WTC11 (cell line): ENCODE results near the gene ADGRL3. TPM values are rescaled to one million over a fixed set of nuclear protein-coding genes. Genes with fewer than 3 reads are reported as not detected.

Experiments used
- ATAC-seq: fragments of 200-7000 bp; cut with Tn5 transposase; 2 replicates; pipeline ENCODE4 v1.10.0; 2021; ENCODE audit warnings: mild to moderate bottlenecking, moderate library complexity
- CTCF ChIA-PET: fragments of 300-600 bp; sonication (Branson Sonifier 250); formaldehyde crosslinking; loops from one replicate; lab custom pipeline; 2021; ENCODE audit warnings: antibody characterized with exemption; lab: Charles Lee
- POLR2A ChIA-PET: fragments of 350-600 bp; sonication (Branson Sonifier 250); formaldehyde crosslinking; loops from one replicate; lab custom pipeline; 2021; ENCODE audit warnings: antibody characterized with exemption; lab: Charles Lee
- DNase-seq: peaks from one replicate; pipeline ENCODE4 v3.0.0; 2021; ENCODE audit warnings: low spot score
- H3K27ac Mint-ChIP-seq: 2 replicates; pipeline ENCODE4 v1.8.0; 2021; ENCODE audit warnings: mixed read lengths
- H3K27me3 Mint-ChIP-seq: 2 replicates; pipeline ENCODE4 v1.8.0; 2021; ENCODE audit warnings: low read depth, mild to moderate bottlenecking, moderate library complexity, mixed read lengths
- H3K36me3 Mint-ChIP-seq: 2 replicates; pipeline ENCODE4 v1.8.0; 2021; ENCODE audit warnings: mixed read lengths
- H3K4me1 Mint-ChIP-seq: 2 replicates; pipeline ENCODE4 v1.8.0; 2022; ENCODE audit warnings: mixed read lengths
- H3K4me3 Mint-ChIP-seq: 2 replicates; pipeline ENCODE4 v1.8.0; 2021; ENCODE audit warnings: mild to moderate bottlenecking, moderate library complexity, mixed read lengths
- H3K9me3 Mint-ChIP-seq: 2 replicates; pipeline ENCODE4 v1.8.0; 2021; ENCODE audit warnings: mixed read lengths
- ATF1 ChIP-seq: sonication (generic); formaldehyde crosslinking; IDR thresholded peaks from 2 replicates; pipeline ENCODE4 v1.8.1; 2023; ENCODE audit warnings: mild to moderate bottlenecking, moderate library complexity, missing genetic modification reagents
- CREB1 ChIP-seq: sonication (generic); formaldehyde crosslinking; IDR thresholded peaks from 2 replicates; pipeline ENCODE4 v1.8.0; 2023; ENCODE audit warnings: mild to moderate bottlenecking, missing genetic modification reagents
- ESRRA ChIP-seq: sonication (generic); formaldehyde crosslinking; IDR thresholded peaks from 2 replicates; pipeline ENCODE4 v1.8.1; 2022; ENCODE audit warnings: mild to moderate bottlenecking, missing genetic modification reagents, borderline replicate concordance
- FOXP1 ChIP-seq: sonication (generic); formaldehyde crosslinking; IDR thresholded peaks from 2 replicates; pipeline ENCODE4 v1.8.0; 2022; ENCODE audit warnings: missing genetic modification reagents, mild to moderate bottlenecking, moderate library complexity, borderline replicate concordance
- GTF2I ChIP-seq: fragments of 250-450 bp; sonication (Bioruptor Pico); conservative IDR thresholded peaks from 2 replicates; pipeline ENCODE4 v1.4.0; 2021; ENCODE audit warnings: mild to moderate bottlenecking
- JUN ChIP-seq: sonication (generic); formaldehyde crosslinking; IDR thresholded peaks from 2 replicates; pipeline ENCODE4 v1.8.0; 2023; ENCODE audit warnings: mild to moderate bottlenecking, missing genetic modification reagents
- MXD4 ChIP-seq: fragments of 250-450 bp; sonication (Bioruptor Pico); IDR thresholded peaks from 2 replicates; pipeline ENCODE4 v1.8.0; 2021; ENCODE audit warnings: mild to moderate bottlenecking, moderate library complexity, borderline replicate concordance
- NR3C1 ChIP-seq: sonication (generic); formaldehyde crosslinking; conservative IDR thresholded peaks from 2 replicates; pipeline ENCODE4 v1.8.1; 2023; ENCODE audit warnings: low read depth, mild to moderate bottlenecking, missing genetic modification reagents
- PREB ChIP-seq: sonication (generic); formaldehyde crosslinking; IDR thresholded peaks from 2 replicates; pipeline ENCODE4 v1.8.1; 2022; ENCODE audit warnings: mild to moderate bottlenecking, missing genetic modification reagents, moderate library complexity, borderline replicate concordance
- PRRX2 ChIP-seq: fragments of 250-450 bp; sonication (Bioruptor Pico); IDR thresholded peaks from 2 replicates; pipeline ENCODE4 v1.8.0; 2021; ENCODE audit warnings: mild to moderate bottlenecking
- RORB ChIP-seq: fragments of 250-450 bp; sonication (Bioruptor Pico); IDR thresholded peaks from 2 replicates; pipeline ENCODE4 v1.9.0; 2021; ENCODE audit warnings: mild to moderate bottlenecking
- SMAD3 ChIP-seq: sonication (generic); formaldehyde crosslinking; IDR thresholded peaks from 2 replicates; pipeline ENCODE4 v1.8.0; 2022; ENCODE audit warnings: missing genetic modification reagents, mild to moderate bottlenecking, borderline replicate concordance
- SMAD4 ChIP-seq: sonication (generic); formaldehyde crosslinking; IDR thresholded peaks from 2 replicates; pipeline ENCODE4 v1.8.0; 2022; ENCODE audit warnings: mild to moderate bottlenecking, missing genetic modification reagents
- TEAD4 ChIP-seq: sonication (generic); formaldehyde crosslinking; IDR thresholded peaks from 2 replicates; pipeline ENCODE4 v1.8.0; 2022; ENCODE audit warnings: mild to moderate bottlenecking, missing genetic modification reagents
- ZNF138 ChIP-seq: sonication (generic); formaldehyde crosslinking; conservative IDR thresholded peaks from 2 replicates; pipeline ENCODE4 v1.8.1; 2022; ENCODE audit warnings: mild to moderate bottlenecking, moderate library complexity, missing genetic modification reagents
- ZNF263 ChIP-seq: sonication (generic); formaldehyde crosslinking; IDR thresholded peaks from 2 replicates; pipeline ENCODE4 v1.8.1; 2022; ENCODE audit warnings: low read depth, mild to moderate bottlenecking, moderate library complexity, missing genetic modification reagents
- total RNA-seq: library from RNA; stranded (reverse); gene quantifications from 3 replicates; pipeline ENCODE4 v1.2.3, GENCODE V29; 2021
- TF ChIP-seq, protein P1 (sequence below): fragments of 250-450 bp; sonication (Bioruptor Pico); IDR thresholded peaks from 2 replicates; pipeline ENCODE4 v1.9.0; 2021; ENCODE audit warnings: mild to moderate bottlenecking, borderline replicate concordance
- TF ChIP-seq, protein P2 (sequence below): sonication (generic); formaldehyde crosslinking; IDR thresholded peaks from 2 replicates; pipeline ENCODE4 v1.8.0; 2022; ENCODE audit warnings: mild to moderate bottlenecking, missing genetic modification reagents
- TF ChIP-seq, protein P3 (sequence below): sonication (generic); formaldehyde crosslinking; IDR thresholded peaks from 2 replicates; pipeline ENCODE4 v1.8.1; 2023; ENCODE audit warnings: mild to moderate bottlenecking, missing genetic modification reagents, borderline replicate concordance
- TF ChIP-seq, protein P4 (sequence below): sonication (generic); formaldehyde crosslinking; IDR thresholded peaks from 2 replicates; pipeline ENCODE4 v1.8.1; 2022; ENCODE audit warnings: missing genetic modification reagents, borderline replicate concordance
- TF ChIP-seq, protein P5 (sequence below): sonication (generic); formaldehyde crosslinking; IDR thresholded peaks from 2 replicates; pipeline ENCODE4 v1.8.0; 2022; ENCODE audit warnings: mild to moderate bottlenecking, missing genetic modification reagents
- TF ChIP-seq, protein P6 (sequence below): sonication (generic); formaldehyde crosslinking; IDR thresholded peaks from 2 replicates; pipeline ENCODE4 v1.8.1; 2023; ENCODE audit warnings: mild to moderate bottlenecking, moderate library complexity, missing genetic modification reagents

The ADGRL3 gene
- total RNA-seq, 1 experiment from 2014 or later: 8.7 TPM

- no peaks in the 10 kb centered on the region for H3K9me3 Mint-ChIP-seq
- TF ChIP-seq TEAD4 (CRISPR knock-in tag) (no peak), FOXP1 (CRISPR knock-in tag) (no peak), ZNF138 (no peak), SMAD3 (no peak), CREB1 (CRISPR knock-in tag) (no peak), GTF2I (CRISPR knock-in tag) (no peak), ATF1 (no peak), RORB (CRISPR knock-in tag) (no peak), NR3C1 (CRISPR knock-in tag) (no peak)
- TF ChIP-seq, protein P1, sequence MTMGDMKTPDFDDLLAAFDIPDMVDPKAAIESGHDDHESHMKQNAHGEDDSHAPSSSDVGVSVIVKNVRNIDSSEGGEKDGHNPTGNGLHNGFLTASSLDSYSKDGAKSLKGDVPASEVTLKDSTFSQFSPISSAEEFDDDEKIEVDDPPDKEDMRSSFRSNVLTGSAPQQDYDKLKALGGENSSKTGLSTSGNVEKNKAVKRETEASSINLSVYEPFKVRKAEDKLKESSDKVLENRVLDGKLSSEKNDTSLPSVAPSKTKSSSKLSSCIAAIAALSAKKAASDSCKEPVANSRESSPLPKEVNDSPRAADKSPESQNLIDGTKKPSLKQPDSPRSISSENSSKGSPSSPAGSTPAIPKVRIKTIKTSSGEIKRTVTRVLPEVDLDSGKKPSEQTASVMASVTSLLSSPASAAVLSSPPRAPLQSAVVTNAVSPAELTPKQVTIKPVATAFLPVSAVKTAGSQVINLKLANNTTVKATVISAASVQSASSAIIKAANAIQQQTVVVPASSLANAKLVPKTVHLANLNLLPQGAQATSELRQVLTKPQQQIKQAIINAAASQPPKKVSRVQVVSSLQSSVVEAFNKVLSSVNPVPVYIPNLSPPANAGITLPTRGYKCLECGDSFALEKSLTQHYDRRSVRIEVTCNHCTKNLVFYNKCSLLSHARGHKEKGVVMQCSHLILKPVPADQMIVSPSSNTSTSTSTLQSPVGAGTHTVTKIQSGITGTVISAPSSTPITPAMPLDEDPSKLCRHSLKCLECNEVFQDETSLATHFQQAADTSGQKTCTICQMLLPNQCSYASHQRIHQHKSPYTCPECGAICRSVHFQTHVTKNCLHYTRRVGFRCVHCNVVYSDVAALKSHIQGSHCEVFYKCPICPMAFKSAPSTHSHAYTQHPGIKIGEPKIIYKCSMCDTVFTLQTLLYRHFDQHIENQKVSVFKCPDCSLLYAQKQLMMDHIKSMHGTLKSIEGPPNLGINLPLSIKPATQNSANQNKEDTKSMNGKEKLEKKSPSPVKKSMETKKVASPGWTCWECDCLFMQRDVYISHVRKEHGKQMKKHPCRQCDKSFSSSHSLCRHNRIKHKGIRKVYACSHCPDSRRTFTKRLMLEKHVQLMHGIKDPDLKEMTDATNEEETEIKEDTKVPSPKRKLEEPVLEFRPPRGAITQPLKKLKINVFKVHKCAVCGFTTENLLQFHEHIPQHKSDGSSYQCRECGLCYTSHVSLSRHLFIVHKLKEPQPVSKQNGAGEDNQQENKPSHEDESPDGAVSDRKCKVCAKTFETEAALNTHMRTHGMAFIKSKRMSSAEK (CRISPR knock-in tag): no peak
- no peaks in the 10 kb centered on the region for H3K4me1 Mint-ChIP-seq
- H3K36me3 Mint-ChIP-seq: no peaks in the 10 kb centered on the region
- DNase-seq (no peak), ATAC-seq (no peak)
- no peak overlapping the region for H3K27ac Mint-ChIP-seq
- H3K27me3 Mint-ChIP-seq: no peaks in the 10 kb centered on the region
- ChIA-PET POLR2A (interaction anchor here (0.6 kb wide), 1 partner anchor 734 kb away, joined by 3 read pairs; no protein-coding TSS in a partner anchor), CTCF (no interaction called here)
- H3K4me3 Mint-ChIP-seq: no peak overlapping the region
Observed at GRCh38 chr4:62037571-62037970, 837.4 kb downstream of the ADGRL3 start.

- Mint-ChIP-seq H3K4me1 (no peaks in the 10 kb centered on the region), H3K9me3 (no peaks in the 10 kb centered on the region), H3K27ac (no peak overlapping the region), H3K27me3 (no peaks in the 10 kb centered on the region), H3K4me3 (no peak overlapping the region), H3K36me3 (no peaks in the 10 kb centered on the region)
- ChIA-PET CTCF (no interaction called here), POLR2A (no interaction called here)
- ATAC-seq (no peak), DNase-seq (no peak)
- TF ChIP-seq, protein P2, sequence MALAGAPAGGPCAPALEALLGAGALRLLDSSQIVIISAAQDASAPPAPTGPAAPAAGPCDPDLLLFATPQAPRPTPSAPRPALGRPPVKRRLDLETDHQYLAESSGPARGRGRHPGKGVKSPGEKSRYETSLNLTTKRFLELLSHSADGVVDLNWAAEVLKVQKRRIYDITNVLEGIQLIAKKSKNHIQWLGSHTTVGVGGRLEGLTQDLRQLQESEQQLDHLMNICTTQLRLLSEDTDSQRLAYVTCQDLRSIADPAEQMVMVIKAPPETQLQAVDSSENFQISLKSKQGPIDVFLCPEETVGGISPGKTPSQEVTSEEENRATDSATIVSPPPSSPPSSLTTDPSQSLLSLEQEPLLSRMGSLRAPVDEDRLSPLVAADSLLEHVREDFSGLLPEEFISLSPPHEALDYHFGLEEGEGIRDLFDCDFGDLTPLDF (CRISPR knock-in tag): no peak
- TF ChIP-seq, protein P3, sequence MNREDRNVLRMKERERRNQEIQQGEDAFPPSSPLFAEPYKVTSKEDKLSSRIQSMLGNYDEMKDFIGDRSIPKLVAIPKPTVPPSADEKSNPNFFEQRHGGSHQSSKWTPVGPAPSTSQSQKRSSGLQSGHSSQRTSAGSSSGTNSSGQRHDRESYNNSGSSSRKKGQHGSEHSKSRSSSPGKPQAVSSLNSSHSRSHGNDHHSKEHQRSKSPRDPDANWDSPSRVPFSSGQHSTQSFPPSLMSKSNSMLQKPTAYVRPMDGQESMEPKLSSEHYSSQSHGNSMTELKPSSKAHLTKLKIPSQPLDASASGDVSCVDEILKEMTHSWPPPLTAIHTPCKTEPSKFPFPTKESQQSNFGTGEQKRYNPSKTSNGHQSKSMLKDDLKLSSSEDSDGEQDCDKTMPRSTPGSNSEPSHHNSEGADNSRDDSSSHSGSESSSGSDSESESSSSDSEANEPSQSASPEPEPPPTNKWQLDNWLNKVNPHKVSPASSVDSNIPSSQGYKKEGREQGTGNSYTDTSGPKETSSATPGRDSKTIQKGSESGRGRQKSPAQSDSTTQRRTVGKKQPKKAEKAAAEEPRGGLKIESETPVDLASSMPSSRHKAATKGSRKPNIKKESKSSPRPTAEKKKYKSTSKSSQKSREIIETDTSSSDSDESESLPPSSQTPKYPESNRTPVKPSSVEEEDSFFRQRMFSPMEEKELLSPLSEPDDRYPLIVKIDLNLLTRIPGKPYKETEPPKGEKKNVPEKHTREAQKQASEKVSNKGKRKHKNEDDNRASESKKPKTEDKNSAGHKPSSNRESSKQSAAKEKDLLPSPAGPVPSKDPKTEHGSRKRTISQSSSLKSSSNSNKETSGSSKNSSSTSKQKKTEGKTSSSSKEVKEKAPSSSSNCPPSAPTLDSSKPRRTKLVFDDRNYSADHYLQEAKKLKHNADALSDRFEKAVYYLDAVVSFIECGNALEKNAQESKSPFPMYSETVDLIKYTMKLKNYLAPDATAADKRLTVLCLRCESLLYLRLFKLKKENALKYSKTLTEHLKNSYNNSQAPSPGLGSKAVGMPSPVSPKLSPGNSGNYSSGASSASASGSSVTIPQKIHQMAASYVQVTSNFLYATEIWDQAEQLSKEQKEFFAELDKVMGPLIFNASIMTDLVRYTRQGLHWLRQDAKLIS (CRISPR knock-in tag): no peak
- TF ChIP-seq RORB (CRISPR knock-in tag) (no peak), PRRX2 (CRISPR knock-in tag) (no peak), SMAD3 (no peak), ZNF263 (CRISPR knock-in tag) (no peak), ATF1 (no peak), SMAD4 (no peak), MXD4 (CRISPR knock-in tag) (no peak), JUN (CRISPR knock-in tag) (no peak), PREB (no peak), GTF2I (CRISPR knock-in tag) (no peak), ESRRA (no peak)
- TF ChIP-seq, protein P4, sequence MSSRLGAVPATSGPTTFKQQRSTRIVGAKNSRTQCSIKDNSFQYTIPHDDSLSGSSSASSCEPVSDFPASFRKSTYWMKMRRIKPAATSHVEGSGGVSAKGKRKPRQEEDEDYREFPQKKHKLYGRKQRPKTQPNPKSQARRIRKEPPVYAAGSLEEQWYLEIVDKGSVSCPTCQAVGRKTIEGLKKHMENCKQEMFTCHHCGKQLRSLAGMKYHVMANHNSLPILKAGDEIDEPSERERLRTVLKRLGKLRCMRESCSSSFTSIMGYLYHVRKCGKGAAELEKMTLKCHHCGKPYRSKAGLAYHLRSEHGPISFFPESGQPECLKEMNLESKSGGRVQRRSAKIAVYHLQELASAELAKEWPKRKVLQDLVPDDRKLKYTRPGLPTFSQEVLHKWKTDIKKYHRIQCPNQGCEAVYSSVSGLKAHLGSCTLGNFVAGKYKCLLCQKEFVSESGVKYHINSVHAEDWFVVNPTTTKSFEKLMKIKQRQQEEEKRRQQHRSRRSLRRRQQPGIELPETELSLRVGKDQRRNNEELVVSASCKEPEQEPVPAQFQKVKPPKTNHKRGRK (CRISPR knock-in tag): no peak
- TF ChIP-seq, protein P5, sequence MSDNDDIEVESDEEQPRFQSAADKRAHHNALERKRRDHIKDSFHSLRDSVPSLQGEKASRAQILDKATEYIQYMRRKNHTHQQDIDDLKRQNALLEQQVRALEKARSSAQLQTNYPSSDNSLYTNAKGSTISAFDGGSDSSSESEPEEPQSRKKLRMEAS (CRISPR knock-in tag): no peak
- TF ChIP-seq, protein P6, sequence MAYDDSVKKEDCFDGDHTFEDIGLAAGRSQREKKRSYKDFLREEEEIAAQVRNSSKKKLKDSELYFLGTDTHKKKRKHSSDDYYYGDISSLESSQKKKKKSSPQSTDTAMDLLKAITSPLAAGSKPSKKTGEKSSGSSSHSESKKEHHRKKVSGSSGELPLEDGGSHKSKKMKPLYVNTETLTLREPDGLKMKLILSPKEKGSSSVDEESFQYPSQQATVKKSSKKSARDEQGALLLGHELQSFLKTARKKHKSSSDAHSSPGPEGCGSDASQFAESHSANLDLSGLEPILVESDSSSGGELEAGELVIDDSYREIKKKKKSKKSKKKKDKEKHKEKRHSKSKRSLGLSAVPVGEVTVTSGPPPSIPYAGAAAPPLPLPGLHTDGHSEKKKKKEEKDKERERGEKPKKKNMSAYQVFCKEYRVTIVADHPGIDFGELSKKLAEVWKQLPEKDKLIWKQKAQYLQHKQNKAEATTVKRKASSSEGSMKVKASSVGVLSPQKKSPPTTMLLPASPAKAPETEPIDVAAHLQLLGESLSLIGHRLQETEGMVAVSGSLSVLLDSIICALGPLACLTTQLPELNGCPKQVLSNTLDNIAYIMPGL: no peak
Observed at GRCh38 chr4:62051332-62051731, 851.2 kb downstream of the ADGRL3 start.
